ENCODE results near the gene DLGAP1. TPM values are rescaled to one million over a fixed set of nuclear protein-coding genes. Genes with fewer than 3 reads are reported as not detected.

DLGAP1 gene
- total RNA-seq, 1 donor from 2014 or later = 18.5 TPM

DNA sequence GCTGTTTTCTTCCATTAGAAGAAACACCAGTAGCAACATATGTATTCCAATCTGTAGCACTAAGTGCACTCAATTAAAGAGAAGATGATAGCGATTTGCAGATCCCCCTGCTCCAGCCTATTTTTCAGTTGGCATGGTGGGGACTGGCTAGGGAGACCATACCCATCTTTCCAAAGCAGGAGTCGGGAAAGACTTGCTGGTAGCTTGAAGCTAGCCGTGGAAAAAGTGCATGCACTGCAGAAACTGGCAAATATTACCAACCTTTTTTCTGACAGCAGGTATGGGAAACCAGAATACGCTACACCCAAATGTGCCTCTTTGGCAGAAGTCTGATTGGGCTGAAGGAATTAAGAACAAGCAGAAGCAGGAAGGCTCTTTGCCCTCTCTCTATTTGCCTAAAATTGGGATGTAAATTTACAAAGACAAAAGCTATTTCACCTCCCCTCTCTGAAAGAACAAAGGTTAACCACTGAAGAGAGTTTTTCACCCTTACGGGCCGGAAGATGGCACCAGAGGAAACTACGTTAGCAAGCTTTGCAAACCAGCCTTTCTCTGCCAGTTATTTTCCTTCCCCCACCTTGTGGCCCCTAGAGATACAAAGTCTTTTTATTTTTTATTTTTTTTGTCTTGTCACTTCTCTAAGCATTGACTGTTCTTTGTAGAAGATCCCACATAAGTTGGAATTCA is 273.1 kb downstream of the DLGAP1 start:
- no peaks in the 10 kb centered on the region for H3F3A ChIP-seq (ENCODE audit: low read depth)
- Mint-ChIP-seq H3K27me3 (ENCODE audit: insufficient read depth, low read depth) (no peaks in the 10 kb centered on the region), H3K9me3 (no peaks in the 10 kb centered on the region), H3K36me3 (no peaks in the 10 kb centered on the region), H3K4me3 (no peak overlapping the region), H3K4me1 (no peaks in the 10 kb centered on the region), H3K27ac (no peak overlapping the region)
- H4K20me1 ChIP-seq (ENCODE audit: low read depth) = no peaks in the 10 kb centered on the region
- no peak overlapping the region for H3K4me2 ChIP-seq
- no peaks in the 10 kb centered on the region for H3K79me2 ChIP-seq (ENCODE audit: low read depth)
- H3K9me3 ChIP-seq (ENCODE audit: low read depth) = no peaks in the 10 kb centered on the region
- H3K27ac ChIP-seq = no peak overlapping the region
- H2AFZ ChIP-seq (replicated peaks) = no peak overlapping the region
- no peak overlapping the region for H3K9ac ChIP-seq
- H3K27me3 ChIP-seq = no peaks in the 10 kb centered on the region
- H3K4me3 ChIP-seq = no peak overlapping the region
- TF ChIP-seq CTCF (IDR thresholded peaks at IDR 0.05) (peak; percentile 57), EZH2 (IDR thresholded peaks at IDR 0.05) (no peak)
- H3K4me1 ChIP-seq = peaks cover 4% of the 10 kb centered on the region
- no peaks in the 10 kb centered on the region for H3K36me3 ChIP-seq
- DNase-seq (ENCODE audit: low spot score) = peak; percentile 53

- H3K27me3 Mint-ChIP-seq (ENCODE audit: insufficient read depth, low read depth) = no peaks in the 10 kb centered on the region
- peaks cover 4% of the 10 kb centered on the region for H3K4me1 ChIP-seq
- no peaks in the 10 kb centered on the region for H3K9me3 Mint-ChIP-seq
- H3K9ac ChIP-seq = no peak overlapping the region
- TF ChIP-seq CTCF (IDR thresholded peaks at IDR 0.05) (no peak), EZH2phosphoT487 (IDR thresholded peaks at IDR 0.05) (no peak), EZH2 (IDR thresholded peaks at IDR 0.05) (no peak)
- no peaks in the 10 kb centered on the region for H3F3A ChIP-seq (ENCODE audit: low read depth)
- H3K4me1 Mint-ChIP-seq = no peaks in the 10 kb centered on the region
- no peaks in the 10 kb centered on the region for H3K36me3 ChIP-seq
- no peak overlapping the region for H2AFZ ChIP-seq (replicated peaks)
- H3K4me3 Mint-ChIP-seq = no peak overlapping the region
- no peaks in the 10 kb centered on the region for H3K36me3 Mint-ChIP-seq
- H3K4me2 ChIP-seq = no peak overlapping the region
- no peak overlapping the region for H3K27ac Mint-ChIP-seq
- H3K27ac ChIP-seq = no peak overlapping the region
- DNase-seq (ENCODE audit: low spot score) = no peak
- H4K20me1 ChIP-seq (ENCODE audit: low read depth) = no peaks in the 10 kb centered on the region
- H3K27me3 ChIP-seq = no peaks in the 10 kb centered on the region
- H3K9me3 ChIP-seq (ENCODE audit: low read depth) = no peaks in the 10 kb centered on the region
- no peaks in the 10 kb centered on the region for H3K79me2 ChIP-seq (ENCODE audit: low read depth)
- no peak overlapping the region for H3K4me3 ChIP-seq
Measured at GRCh38 chr18:4181086-4181485, 274.0 kb downstream of the DLGAP1 start.

- H3K27ac ChIP-seq = no peak overlapping the region
- no peaks in the 10 kb centered on the region for H3K4me1 ChIP-seq
- no peak overlapping the region for H3K4me3 Mint-ChIP-seq
- no peak overlapping the region for H3K4me3 ChIP-seq
- H3K9me3 ChIP-seq (ENCODE audit: low read depth) = no peaks in the 10 kb centered on the region
- no peaks in the 10 kb centered on the region for H3K79me2 ChIP-seq (ENCODE audit: low read depth)
- H3K9ac ChIP-seq = no peak overlapping the region
- H3K4me2 ChIP-seq = no peak overlapping the region
- TF ChIP-seq EZH2phosphoT487 (IDR thresholded peaks at IDR 0.05) = no peak
- no peak for TF ChIP-seq EZH2 (IDR thresholded peaks at IDR 0.05)
- TF ChIP-seq CTCF (IDR thresholded peaks at IDR 0.05) = no peak
- no peaks in the 10 kb centered on the region for H3F3A ChIP-seq (ENCODE audit: low read depth)
- H3K27ac Mint-ChIP-seq = no peak overlapping the region
- DNase-seq (ENCODE audit: low spot score) = no peak
- no peaks in the 10 kb centered on the region for H3K36me3 ChIP-seq
- H2AFZ ChIP-seq (replicated peaks) = no peak overlapping the region
- peaks cover 3% of the 10 kb centered on the region for H3K4me1 Mint-ChIP-seq
- no peaks in the 10 kb centered on the region for H3K27me3 ChIP-seq
- no peaks in the 10 kb centered on the region for H3K27me3 Mint-ChIP-seq (ENCODE audit: insufficient read depth, low read depth)
- H3K9me3 Mint-ChIP-seq = no peaks in the 10 kb centered on the region
- H3K36me3 Mint-ChIP-seq = no peaks in the 10 kb centered on the region
- no peaks in the 10 kb centered on the region for H4K20me1 ChIP-seq (ENCODE audit: low read depth)
Measured at GRCh38 chr18:4172196-4173100, 282.7 kb downstream of the DLGAP1 start.
